ENCODE data around the gene KRTAP10-2. TPM values are rescaled to one million over a fixed set of nuclear protein-coding genes. Genes with fewer than 3 reads are reported as not detected.

Gene KRTAP10-2
- total and polyA plus RNA-seq, 2 experiments from 2014 or later = not detected

DNA sequence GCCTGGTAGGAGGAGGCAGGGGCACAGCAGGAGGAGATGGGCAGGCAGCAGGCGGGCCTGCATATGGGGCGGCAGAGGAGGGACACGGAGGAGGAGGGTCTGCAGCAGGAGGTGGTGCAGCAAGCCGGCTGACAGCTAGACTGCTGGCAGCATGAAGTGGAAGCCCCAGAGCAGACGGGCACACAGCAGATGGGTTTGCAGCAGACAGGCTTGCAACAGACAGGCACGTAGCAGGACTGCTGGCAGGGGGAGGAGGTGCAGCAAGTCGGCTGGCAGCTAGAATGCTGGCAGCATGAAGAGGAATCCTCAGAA, 28.5 kb upstream of the KRTAP10-2 start:
- H3K4me1 ChIP-seq (ENCODE audit: insufficient read depth) = no peaks in the 10 kb centered on the region
- no peak overlapping the region for H3K4me2 ChIP-seq (ENCODE audit: unreplicated experiment)
- no peaks in the 10 kb centered on the region for H3K36me3 ChIP-seq (ENCODE audit: low read depth)
- in situ Hi-C loops (cut with MboI) = loop anchor here (25.0 kb wide), 1 partner anchor 517 kb away; no protein-coding TSS in a partner anchor
- no peaks in the 10 kb centered on the region for H4K20me1 ChIP-seq (ENCODE audit: insufficient read depth)
- no peak overlapping the region for H2AFZ ChIP-seq
- 46 to 48% methylated on average over 7 of the region's 7 CpGs for WGBS, 2 experiments (ENCODE audit: low coverage in 1 of 2, low lambda C conversion rate in 2 of 2, missing lambda C conversion rate in 2 of 2)
- no peak overlapping the region for H3K4me3 ChIP-seq
- DNase-seq = no peak
- no peak overlapping the region for H3K27ac ChIP-seq
- no peak for TF ChIP-seq EZH2phosphoT487 (IDR thresholded peaks at IDR 0.05; ENCODE audit: insufficient read depth, low read depth)
- TF ChIP-seq EZH2 (IDR thresholded peaks at IDR 0.05; ENCODE audit: insufficient read depth, poor library complexity, severe bottlenecking) = no peak
- H3F3A ChIP-seq (ENCODE audit: insufficient read depth) = no peaks in the 10 kb centered on the region
- H3K9ac ChIP-seq = no peak overlapping the region
- H3K79me2 ChIP-seq (ENCODE audit: insufficient read depth) = no peaks in the 10 kb centered on the region
- H3K9me2 ChIP-seq (ENCODE audit: insufficient read depth) = no peaks in the 10 kb centered on the region
- H3K9me3 ChIP-seq (ENCODE audit: low read depth) = no peaks in the 10 kb centered on the region
- H3K27me3 ChIP-seq (replicated peaks; ENCODE audit: insufficient read depth) = no peaks in the 10 kb centered on the region; the same call in 1 of the 2 replicates

DNA sequence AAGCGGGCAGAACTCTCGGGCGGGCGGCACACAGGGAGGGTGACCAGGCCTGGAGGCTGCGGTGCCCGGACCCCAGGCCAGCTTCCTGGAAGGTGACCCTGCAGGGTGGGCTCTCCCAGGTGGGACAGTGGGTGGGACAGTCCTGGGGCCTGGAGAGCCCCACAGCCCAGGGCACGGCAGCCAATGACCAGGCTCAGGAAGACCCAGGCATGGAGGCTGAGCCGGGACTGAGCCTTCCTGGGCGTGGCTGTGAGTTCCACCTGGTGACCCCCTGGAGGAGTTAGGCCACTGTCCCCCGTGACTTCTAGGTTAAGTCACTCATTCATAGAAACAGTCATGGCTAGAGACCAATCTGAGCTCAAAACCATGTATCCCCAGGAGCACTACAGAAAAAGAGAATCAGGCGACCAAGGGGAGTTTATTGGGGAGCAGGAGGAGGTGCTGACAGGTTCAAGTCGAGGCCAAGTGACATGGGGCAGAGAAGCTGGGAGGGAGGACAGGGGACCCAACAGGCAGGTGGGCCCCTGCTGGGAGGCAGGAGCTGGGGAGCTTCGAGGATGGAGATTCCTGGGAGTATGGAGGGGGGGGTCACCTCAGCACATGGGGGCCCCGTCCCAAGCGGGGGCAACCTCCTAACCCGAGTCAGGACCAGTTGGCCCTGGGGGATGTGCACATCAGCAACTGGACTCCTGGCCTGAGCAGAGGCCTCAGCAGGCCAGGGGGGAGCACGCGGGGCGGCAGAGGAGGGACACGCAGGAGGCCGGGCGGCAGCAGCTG, 27.9 kb upstream of the KRTAP10-2 start:
- Histone ChIP-seq H3K4me3 (no peak overlapping the region), H3K36me3 (ENCODE audit: low read depth) (no peaks in the 10 kb centered on the region), H3K4me2 (ENCODE audit: unreplicated experiment) (no peak overlapping the region), H4K20me1 (ENCODE audit: insufficient read depth) (no peaks in the 10 kb centered on the region), H3K27me3 (replicated peaks; ENCODE audit: insufficient read depth) (no peaks in the 10 kb centered on the region; the same call in 1 of the 2 replicates), H3K27ac (no peak overlapping the region), H3K9me2 (ENCODE audit: insufficient read depth) (no peaks in the 10 kb centered on the region), H3K79me2 (ENCODE audit: insufficient read depth) (no peaks in the 10 kb centered on the region), H3K9ac (no peak overlapping the region), H3K4me1 (ENCODE audit: insufficient read depth) (no peaks in the 10 kb centered on the region), H3K9me3 (ENCODE audit: low read depth) (no peaks in the 10 kb centered on the region), H3F3A (ENCODE audit: insufficient read depth) (no peaks in the 10 kb centered on the region), H2AFZ (no peak overlapping the region)
- no peak for TF ChIP-seq EZH2phosphoT487 (IDR thresholded peaks at IDR 0.05; ENCODE audit: insufficient read depth, low read depth)
- no peak for TF ChIP-seq EZH2 (IDR thresholded peaks at IDR 0.05; ENCODE audit: insufficient read depth, poor library complexity, severe bottlenecking)
- 45 to 46% methylated on average over 17 to 22 of the region's 22 CpGs for WGBS, 2 experiments (ENCODE audit: low coverage in 1 of 2, low lambda C conversion rate in 2 of 2, missing lambda C conversion rate in 2 of 2)
- no peak for DNase-seq
- in situ Hi-C loops (cut with MboI) = loop anchor here (25.0 kb wide), 1 partner anchor 517 kb away; no protein-coding TSS in a partner anchor

DNA sequence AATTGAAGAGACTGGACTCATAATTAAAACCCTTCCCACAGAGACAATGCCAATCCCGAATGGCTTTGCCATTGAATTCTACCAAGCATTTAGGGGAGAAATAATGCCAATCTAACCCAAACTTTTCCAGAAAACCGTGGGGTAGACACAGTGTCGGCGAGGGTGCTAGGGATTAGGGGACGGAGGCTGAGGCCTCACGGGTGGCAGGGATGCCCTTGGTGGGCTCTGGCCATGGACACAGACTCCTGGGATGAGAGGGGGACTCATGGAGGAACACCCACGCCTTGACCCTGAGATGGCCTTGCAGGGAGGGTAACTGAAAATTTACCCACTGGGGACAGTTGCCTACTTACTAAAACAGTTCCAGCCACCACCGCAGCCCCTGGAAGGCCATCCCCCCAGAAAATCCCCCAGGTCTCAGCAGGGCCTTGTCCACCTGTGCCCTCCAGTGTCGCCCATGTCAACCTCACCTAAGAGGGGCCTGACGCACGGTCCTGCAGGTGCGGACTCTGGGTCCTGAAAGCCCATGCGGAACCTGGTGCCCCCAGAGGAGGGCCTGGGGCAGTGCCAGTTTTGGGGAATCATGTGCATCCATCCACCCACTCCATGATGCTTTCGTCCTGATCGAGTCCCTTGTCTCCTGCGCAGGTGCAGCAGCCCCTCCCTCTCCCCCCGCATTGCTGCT, 27.2 kb upstream of the KRTAP10-2 start:
- Histone ChIP-seq H3K79me2 (ENCODE audit: insufficient read depth) (no peaks in the 10 kb centered on the region), H3K27ac (no peak overlapping the region), H3K9ac (no peak overlapping the region), H2AFZ (no peak overlapping the region), H3K4me1 (ENCODE audit: insufficient read depth) (no peaks in the 10 kb centered on the region), H3K4me2 (ENCODE audit: unreplicated experiment) (no peak overlapping the region), H4K20me1 (ENCODE audit: insufficient read depth) (no peaks in the 10 kb centered on the region), H3K4me3 (no peak overlapping the region), H3K9me2 (ENCODE audit: insufficient read depth) (no peaks in the 10 kb centered on the region), H3K9me3 (ENCODE audit: low read depth) (no peaks in the 10 kb centered on the region), H3K36me3 (ENCODE audit: low read depth) (no peaks in the 10 kb centered on the region), H3F3A (ENCODE audit: insufficient read depth) (no peaks in the 10 kb centered on the region), H3K27me3 (replicated peaks; ENCODE audit: insufficient read depth) (peaks cover under 1% of the 10 kb centered on the region; the same call in 1 of the 2 replicates)
- in situ Hi-C loops (cut with MboI) = loop anchor here (25.0 kb wide), 1 partner anchor 516 kb away; no protein-coding TSS in a partner anchor
- 50 to 59% methylated on average over 17 of the region's 17 CpGs for WGBS, 2 experiments (ENCODE audit: low coverage in 1 of 2, low lambda C conversion rate in 2 of 2, missing lambda C conversion rate in 2 of 2)
- no peak for TF ChIP-seq EZH2 (IDR thresholded peaks at IDR 0.05; ENCODE audit: insufficient read depth, poor library complexity, severe bottlenecking)
- TF ChIP-seq EZH2phosphoT487 (IDR thresholded peaks at IDR 0.05; ENCODE audit: insufficient read depth, low read depth) = no peak
- no peak for DNase-seq

DNA sequence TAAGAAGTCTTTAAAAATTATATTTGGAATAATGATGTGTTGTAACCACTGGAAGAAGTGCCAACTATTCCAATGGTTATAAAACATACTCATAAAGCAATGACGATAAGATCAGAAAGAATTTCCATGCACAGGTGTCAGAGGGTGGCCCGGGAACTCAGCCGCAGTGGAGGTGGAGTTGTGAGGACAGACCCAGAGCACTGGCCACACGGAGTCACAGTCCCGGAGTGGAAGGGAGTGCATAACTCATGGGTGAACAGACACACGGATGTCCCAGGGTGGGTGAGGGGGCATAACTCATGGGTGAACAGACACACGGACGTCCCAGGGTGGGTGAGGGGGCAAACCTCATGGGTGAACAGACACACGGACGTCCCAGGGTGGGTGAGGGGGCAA, 24.7 kb upstream of the KRTAP10-2 start:
- H3K9me2 ChIP-seq (ENCODE audit: insufficient read depth) = no peaks in the 10 kb centered on the region
- H4K20me1 ChIP-seq (ENCODE audit: insufficient read depth) = no peaks in the 10 kb centered on the region
- H3K9me3 ChIP-seq (ENCODE audit: low read depth) = no peaks in the 10 kb centered on the region
- H3F3A ChIP-seq (ENCODE audit: insufficient read depth) = no peaks in the 10 kb centered on the region
- H3K4me3 ChIP-seq = no peak overlapping the region
- no peak overlapping the region for H2AFZ ChIP-seq
- H3K79me2 ChIP-seq (ENCODE audit: insufficient read depth) = no peaks in the 10 kb centered on the region
- no peak overlapping the region for H3K4me2 ChIP-seq (ENCODE audit: unreplicated experiment)
- TF ChIP-seq EZH2phosphoT487 (IDR thresholded peaks at IDR 0.05; ENCODE audit: insufficient read depth, low read depth) = no peak
- TF ChIP-seq EZH2 (IDR thresholded peaks at IDR 0.05; ENCODE audit: insufficient read depth, poor library complexity, severe bottlenecking) = no peak
- H3K4me1 ChIP-seq (ENCODE audit: insufficient read depth) = no peaks in the 10 kb centered on the region
- H3K27me3 ChIP-seq (replicated peaks; ENCODE audit: insufficient read depth) = peaks cover 5% of the 10 kb centered on the region; the same call in 1 of the 2 replicates
- H3K9ac ChIP-seq = no peak overlapping the region
- DNase-seq = no peak
- in situ Hi-C loops (cut with MboI) = loop anchor here (25.0 kb wide), 1 partner anchor 514 kb away; no protein-coding TSS in a partner anchor
- no peaks in the 10 kb centered on the region for H3K36me3 ChIP-seq (ENCODE audit: low read depth)
- WGBS, 2 experiments (ENCODE audit: low coverage in 1 of 2, low lambda C conversion rate in 2 of 2, missing lambda C conversion rate in 2 of 2) = 46 to 56% methylated on average over 10 of the region's 10 CpGs
- no peak overlapping the region for H3K27ac ChIP-seq

Data from GM23248 (cell line).